ENCODE data around the gene SUCNR1.
"Not testable (repeated sequence)": the region's sequence is repeated elsewhere in the genome, so short reads cannot be mapped to it uniquely, and the experiment has no call there.

The SUCNR1 gene

DNA sequence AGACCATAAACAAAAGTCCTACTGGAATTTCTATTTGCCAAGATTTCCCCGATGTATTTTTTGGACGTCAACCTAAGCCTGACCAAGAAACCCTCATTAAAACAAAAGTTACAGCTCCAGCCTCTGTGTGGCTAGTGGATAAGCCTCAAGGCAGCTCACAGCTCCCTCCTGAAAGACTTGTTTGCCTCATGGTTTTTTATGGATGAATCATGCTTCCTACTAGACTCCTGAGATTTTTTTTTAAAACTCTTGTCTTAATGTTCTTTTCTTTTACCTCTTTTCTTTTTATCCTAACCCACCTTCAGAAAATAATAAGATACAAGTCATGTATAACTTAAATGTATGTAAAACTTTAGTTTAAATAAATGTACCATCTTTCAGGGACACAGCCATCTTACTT, 52.4 kb downstream of the SUCNR1 start:
- DNase-seq (ENCODE audit: extremely low read depth, low read depth): no peak
- TF ChIP-seq, protein P1, sequence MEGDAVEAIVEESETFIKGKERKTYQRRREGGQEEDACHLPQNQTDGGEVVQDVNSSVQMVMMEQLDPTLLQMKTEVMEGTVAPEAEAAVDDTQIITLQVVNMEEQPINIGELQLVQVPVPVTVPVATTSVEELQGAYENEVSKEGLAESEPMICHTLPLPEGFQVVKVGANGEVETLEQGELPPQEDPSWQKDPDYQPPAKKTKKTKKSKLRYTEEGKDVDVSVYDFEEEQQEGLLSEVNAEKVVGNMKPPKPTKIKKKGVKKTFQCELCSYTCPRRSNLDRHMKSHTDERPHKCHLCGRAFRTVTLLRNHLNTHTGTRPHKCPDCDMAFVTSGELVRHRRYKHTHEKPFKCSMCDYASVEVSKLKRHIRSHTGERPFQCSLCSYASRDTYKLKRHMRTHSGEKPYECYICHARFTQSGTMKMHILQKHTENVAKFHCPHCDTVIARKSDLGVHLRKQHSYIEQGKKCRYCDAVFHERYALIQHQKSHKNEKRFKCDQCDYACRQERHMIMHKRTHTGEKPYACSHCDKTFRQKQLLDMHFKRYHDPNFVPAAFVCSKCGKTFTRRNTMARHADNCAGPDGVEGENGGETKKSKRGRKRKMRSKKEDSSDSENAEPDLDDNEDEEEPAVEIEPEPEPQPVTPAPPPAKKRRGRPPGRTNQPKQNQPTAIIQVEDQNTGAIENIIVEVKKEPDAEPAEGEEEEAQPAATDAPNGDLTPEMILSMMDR (IDR thresholded peaks at IDR 0.05; ENCODE audit: low read depth, low read length): no peak

DNA sequence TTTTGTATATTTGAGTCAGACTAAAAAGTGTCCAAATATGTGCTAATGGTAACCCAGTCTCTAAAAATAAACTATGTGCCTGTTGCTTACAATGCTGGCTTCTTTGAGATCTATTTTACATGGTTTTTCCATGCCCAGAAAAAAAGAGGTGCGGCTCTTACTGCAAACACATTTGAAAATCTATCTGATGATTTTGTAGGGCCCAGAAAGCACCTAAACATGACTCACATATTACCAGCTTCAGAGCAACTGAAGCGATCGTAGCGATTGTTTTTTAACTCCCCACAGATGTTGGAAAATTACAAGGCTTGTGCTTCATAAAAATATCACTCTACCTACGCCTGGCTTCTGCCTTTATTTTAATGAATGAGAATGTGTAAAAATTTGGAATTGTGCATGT, 53.5 kb downstream of the SUCNR1 start:
- TF ChIP-seq, protein P1 (IDR thresholded peaks at IDR 0.05; ENCODE audit: low read depth, low read length): no peak
- DNase-seq (ENCODE audit: extremely low read depth, low read depth): no peak

DNA sequence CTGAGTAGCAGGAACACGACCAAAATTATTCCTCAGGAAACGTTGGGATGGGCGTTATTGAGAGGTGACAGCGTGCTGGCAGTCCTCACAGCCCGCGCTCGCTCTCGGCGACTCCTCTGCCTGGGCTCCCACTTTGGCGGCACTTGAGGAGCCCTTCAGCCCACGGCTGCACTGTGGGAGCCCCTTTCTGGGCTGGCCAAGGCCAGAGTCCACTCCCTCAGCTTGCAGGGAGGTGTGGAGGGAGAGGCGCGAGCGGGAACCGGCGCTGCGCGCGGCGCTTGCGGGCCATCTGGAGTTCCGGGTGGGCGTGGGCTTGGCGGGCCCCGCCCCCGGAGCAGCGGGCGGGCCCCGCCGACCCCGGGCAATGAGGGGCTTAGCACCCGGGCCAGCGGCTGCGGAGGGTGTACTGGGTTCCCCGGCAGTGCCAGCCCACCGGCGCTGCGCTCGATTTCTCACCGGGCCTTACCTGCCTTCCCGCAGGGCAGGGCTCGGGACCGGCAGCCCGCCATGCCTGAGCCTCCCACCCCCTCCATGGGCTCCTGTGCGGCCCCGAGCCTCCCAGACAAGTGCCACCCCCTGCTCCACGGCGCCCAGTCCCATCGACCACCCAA, 54.6 kb downstream of the SUCNR1 start:
- DNase-seq (ENCODE audit: extremely low read depth, low read depth): not testable (repeated sequence)

DNA sequence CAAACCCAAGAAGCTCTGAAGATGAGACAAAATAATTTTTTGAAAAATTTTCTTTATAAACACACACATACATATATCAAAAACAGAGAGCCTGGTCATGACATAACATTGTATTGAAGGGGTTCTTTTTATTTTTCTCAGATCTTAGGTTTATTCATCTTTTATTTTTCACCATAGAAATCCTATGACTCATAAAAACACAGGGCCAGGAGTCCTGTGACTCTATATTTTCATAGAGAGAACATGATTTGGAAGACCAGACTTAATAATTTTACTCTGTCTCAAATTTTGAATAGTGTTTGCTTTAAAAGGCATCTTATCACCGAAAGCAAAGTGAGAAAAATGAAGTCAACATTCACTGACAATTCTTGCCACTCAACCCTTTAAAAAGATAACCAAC, 57.7 kb downstream of the SUCNR1 start:
- TF ChIP-seq, protein P1 (IDR thresholded peaks at IDR 0.05; ENCODE audit: low read depth, low read length): no peak
- no peak for DNase-seq (ENCODE audit: extremely low read depth, low read depth)

DNA sequence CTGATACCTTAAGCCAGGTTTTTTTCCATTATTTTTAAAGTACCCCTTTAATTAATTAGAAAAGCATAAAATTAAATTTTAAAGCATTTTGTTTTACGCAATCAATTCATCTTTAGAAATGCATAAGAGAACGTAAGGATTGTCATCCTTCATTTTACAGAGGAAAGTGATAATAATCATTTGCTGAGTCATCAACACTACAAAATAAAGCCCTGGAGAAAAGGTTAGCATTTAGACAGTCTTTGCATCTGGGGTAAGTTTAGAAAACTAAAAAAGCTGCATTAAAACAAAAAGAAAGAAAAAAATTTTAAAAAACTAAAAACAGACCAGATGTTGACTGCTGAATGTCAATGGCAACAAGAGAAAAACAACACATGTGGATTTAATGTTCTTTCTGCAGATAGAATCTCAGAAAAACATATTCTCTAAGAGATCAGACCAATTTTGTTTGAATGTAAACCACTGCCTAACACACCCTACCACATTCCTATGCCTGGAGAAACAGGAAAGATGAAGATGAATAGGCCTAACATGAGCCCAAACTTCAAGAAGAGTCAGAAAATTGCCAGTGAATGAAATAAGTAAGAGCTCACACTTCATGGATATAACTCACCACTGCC, 59.9 kb downstream of the SUCNR1 start:
- TF ChIP-seq, protein P1 (IDR thresholded peaks at IDR 0.05; ENCODE audit: low read depth, low read length): no peak
- DNase-seq (ENCODE audit: extremely low read depth, low read depth): no peak

Data from AG09319 (cell line).